NCI-H2196 treated with DMSO at 0.1 percent for 48 hours (cell line): ENCODE results near the gene FARP2.
"Not testable (repeated sequence)": the region's sequence is repeated elsewhere in the genome, so short reads cannot be mapped to it uniquely, and the experiment has no call there.

ENCODE experiments used
- DNase-seq: peaks from one replicate; lab custom pipeline; 2025; ENCODE audit not compliant: unreplicated experiment; lab: John Stamatoyannopoulos, UW

Gene FARP2

DNA sequence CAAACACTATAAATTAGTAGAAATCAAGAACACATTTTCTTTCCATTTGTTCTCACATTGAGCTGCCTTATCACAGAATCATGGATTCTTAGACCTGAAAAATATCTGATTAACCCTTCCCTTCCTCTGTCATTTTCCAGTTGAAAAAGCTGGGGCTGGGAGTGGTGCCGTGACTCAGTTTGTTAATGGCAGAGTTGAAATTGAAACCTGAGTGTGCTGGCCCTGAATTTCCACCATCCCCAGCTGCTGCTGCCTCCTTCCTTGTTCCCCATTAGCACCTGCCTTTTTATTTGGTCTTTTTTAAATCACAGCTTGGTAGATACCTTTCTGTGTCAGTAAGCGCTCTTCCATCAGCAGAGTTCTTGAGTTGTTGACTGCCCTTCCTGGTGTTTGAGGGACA is 10.6 kb downstream of the FARP2 start:
- DNase-seq = peak; percentile 36

DNA sequence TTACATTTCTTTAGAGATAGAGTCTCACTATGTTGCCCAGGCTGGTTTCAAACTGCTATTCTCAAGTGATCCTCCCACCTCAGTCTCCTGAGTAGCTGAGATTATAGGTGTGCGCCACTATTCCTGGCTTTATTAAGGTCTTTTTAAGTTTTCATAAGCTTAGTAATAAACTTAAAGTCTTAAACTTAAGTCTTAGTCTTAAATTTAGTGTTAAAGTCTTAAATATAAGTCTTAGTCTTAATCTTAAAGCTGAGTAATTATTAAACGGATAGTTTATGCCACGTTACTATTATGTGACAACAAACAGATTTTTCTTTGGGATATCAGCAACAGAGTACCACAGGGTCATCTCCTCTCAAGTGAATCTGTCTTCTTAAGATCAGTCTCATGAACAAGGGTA is 12.6 kb downstream of the FARP2 start:
- DNase-seq = no peak

DNA sequence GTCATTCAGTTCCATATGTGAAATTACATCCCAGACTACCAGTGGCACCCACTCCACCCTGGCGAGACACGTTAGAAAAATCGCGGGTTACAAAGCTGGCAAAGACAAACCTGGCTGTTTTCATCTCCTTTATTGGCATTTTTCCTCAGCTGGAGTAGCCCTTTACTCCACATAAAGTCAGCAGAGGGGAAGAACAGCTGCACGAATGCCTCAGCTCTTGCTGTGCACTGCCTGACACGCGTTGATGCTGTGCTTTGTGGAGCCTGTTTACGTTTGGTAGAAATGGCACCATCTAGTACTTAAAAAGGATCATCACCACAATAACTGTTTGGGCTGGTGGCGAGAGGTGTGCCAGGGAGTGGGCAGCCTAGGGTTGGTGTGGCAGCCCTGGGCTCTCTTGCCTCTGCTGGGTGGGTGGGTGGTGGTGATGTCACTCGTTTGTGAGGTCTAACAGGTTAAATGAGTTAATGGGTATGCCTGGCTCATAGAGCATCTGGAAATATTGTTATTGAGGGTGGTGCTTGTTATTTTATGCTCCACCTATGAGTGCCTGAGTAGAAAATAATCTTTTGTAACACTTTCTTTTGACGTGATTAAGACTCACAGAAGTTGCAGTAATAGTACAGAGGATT is 16.4 kb downstream of the FARP2 start:
- DNase-seq = no peak

DNA sequence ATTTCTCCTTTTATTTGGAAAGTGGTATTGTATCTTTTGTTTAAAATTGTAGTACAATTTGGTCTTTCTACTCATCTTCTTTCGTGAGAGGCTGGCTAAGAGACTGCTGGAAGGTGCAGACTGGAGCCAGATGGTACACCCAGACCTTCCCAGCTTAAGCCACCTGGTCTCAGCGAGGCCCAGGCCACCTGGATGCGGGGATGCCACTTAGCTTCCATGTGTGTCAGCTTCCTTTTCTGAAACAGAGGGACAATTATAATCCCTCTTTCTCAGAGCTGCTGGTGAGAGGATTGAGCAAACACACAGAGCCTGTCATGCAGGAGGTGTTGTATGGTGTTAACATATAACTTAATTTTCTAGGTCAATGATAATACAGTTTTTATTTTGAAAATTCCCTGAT is 17.4 kb downstream of the FARP2 start:
- DNase-seq = no peak

DNA sequence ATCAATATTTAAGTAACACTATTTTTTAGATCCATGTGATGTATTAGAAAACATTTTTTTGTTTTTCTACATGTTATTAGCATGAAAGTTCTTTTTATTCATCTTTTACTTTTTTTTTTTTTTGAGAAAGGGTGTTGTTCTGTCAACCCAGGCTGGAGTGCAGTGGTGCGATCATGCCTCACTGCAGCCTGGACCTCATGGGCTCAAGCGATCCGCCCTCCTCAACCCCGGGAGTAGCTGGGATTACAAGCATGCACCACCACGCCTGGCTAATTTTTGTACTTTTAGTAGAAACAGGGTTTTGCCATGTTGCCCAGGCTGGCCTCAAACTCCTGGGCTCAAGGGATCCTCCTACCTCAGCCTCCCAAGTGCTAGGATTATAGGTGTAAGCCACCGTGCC is 17.8 kb downstream of the FARP2 start:
- not testable (repeated sequence) for DNase-seq

DNA sequence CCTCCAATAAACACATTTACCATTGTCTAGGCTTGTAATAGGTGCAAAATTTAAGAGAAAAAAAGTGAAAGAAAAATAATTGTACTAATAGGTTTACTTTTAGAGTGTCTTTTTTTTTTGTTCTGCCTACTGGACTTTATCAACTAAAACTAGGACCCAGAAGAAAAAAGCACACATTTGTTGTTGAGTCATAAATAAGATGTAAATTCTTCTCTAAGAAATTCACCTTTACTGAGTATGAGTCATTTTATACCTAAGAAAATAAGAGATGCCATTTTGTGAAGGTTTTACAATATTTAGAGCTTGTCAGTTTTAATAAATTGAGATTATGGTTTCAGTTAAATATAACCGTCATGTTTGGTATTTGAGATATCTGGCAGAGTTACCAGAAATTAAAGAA is 19.2 kb downstream of the FARP2 start:
- no peak for DNase-seq

DNA sequence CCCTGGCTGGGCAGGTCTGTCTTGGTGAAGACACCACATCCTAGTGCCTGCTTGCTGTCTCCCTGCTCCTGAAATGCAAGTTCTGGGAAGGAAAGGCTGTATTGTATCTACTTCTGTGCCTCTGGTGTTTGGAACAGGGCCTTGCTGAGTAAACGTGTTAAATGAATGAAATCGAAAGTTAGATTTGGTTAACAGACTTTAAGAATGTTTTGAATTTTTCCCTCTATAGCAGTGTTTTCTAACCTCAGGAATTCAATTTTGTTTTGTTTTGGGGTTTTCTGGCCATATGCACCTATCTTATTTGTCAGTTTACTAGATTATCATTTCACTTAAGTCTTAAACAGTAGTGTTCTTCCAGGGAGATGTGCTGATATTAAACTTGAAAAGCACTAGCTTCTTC is 20.7 kb downstream of the FARP2 start:
- DNase-seq = no peak

DNA sequence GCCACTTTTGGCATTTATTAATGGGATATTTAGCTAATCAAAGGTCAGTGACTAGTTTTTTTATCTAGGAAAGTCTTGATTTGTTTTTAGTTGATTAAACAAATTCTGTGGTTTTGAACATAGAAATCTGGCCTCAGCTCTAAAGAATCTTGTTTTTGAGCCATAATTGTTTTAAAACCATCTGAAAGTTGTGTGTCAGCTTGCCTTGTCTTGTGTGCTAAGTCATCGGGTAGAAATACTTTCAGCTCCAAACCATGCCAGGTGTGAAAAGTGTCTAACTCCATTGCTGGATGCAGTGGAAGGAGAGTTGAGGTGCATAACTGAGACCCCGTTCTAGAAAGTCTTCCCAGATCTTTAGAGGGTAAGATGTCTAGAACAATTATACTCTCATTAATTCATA is 22.7 kb downstream of the FARP2 start:
- DNase-seq = no peak

DNA sequence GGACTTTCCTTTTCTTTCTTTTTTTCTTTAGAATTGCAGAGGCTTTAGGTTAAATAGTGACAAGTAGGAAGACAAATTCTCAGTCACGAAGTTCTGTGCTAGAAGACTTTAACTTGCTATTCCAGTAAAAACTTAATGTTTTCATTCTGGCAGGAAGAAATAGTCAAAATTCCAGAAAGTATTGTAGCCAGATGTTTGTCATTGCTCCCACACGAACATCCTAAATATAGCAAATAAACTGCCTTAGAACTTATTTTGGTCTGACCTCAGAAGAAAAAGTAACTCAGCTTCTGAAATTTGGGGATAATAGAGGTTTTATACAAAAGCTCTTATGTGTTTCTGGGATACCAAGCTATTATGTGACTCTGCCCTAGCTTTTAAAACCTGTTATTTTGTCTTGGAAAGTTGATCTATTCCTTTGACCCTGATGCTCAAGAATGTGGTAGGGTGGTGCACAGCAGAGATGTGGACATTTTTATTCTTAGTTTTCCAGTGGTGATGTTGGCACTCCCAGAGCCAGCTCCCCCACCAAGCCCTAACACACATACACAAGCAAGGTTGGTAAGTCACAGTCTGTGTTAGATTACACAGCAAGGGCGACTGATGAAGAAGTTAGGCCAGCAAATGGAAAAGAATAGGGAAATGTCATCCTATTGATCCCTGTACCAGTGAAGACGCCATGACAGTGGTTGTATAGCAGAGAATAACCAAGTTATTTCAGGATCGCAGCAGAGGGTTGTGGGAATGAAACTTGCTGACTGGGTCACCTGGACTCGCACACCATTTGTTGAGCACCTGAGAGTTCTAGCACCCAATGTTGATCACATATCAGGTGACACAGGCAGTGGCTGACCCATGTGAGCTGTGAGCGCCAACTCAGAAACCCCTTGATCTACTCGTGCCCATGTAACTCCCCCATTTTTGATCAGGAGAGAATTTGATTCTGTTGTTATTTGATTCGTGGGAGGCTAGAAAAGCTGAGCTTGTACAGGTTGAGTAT is 23.7 kb downstream of the FARP2 start:
- no peak for DNase-seq

DNA sequence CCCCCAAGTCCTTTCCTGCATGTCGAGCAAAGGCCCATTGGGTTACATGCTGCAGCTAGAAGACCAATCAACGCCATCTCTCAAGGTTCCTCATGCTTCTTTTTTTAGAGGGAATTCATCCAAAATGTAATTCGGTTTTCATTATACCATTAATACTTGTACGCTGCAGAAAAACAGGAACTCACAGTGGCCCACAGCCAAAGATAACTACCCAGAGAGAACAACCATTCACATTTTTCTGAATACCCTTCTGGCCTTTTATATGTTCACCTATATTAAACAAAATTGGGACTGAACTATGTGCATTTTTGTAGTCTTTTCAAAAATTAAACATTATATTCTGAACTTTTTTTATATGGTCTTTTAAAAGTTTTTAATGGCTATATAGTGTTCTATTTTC is 25.8 kb downstream of the FARP2 start:
- DNase-seq = no peak

DNA sequence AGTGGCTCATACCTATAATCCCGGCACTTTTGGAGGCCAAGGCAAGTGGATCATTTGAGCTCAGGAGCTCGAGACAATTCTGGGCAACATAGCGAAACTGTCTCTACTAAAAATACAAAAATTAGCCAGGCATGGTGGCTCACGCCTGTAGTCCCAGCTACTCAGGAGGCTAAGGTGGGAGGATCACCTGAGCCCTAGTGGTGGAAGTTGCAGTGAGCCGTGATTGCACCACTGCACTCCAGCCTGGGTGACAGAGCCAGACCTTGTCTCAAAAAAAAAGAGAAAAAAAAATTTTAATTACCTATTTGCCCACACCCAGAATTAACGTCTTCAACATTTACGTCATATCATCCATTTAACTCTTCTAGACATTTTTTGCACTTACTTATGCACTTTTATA is 29.4 kb downstream of the FARP2 start:
- DNase-seq = not testable (repeated sequence)

DNA sequence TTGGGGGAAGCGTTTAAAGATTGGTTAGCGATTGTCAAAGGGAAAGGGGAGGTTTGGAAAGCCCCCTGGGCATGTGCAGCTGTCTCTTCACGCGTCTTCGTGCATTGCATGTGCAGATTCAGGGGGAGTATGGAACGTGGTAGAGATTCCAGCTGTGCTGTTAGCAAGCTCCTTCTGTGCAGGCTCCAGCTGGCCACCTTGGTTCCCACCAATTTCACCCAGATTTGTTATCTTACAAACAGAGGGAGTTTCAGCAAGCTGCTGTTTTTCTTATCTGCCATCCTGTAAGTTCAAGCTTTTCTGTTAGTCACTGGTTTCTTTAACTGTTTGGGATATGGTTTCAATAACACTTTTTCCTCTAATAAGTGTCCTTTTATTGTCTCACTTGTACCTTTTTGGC is 30.4 kb downstream of the FARP2 start:
- DNase-seq = no peak

DNA sequence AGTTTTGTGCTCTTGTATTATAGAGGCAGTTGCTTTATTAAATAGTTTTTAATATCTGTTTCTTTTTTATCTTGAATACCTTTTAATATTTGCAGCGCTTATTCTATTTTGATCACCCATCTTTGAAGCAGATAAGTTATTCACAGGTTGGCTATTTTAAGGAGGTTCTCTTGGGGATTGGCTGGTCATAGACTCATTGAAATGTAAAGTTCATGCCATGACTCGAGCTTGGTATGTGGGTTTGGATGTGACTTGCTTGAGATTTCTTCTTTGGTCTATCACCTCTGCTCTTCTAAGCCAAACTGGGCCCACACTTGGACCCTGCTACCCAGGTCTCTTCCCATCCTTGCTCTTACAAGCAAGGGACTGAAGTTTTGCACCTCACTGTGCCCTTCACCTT is 33.6 kb downstream of the FARP2 start:
- DNase-seq = no peak

DNA sequence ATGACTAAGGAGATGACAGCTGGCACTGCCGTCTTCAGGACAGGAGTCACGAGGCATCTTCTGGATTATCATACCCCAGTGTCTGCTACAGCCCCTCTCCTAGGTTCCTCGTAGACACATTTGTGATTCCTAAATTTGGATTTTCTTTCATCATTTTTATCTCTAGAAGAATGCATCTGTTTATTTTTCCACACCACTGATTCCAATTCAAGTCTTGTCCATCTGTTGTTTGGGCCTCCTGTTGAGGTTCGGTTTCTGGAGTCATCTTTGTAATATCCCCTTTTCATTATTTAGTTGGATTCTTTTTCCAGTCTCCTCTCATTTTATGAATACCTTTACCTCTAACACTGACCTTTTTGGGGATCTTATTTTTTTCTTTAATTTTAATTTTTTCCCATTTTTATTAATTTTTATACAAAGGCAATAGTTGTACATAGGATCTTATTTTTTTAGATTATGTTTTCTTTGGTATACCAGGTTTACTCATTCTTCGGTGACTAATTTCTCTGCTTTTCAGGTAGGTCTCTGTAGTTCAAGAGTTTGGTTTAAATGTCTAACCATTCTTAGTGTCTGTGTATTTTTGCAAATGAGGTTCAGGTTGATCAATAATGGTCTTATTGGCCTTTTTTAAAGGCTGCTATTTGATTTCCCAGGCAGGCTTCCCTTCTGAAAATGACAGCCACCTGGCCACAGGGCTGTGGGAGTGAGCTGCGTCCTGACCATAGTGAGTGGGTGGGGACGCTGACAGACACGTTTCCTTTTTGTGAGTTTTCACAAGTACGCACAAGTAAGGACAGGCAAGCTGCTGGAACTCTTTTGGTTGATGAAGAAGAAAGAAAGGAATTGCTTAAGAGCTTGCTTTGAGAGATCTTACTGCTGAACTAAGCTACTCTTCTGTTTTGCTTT is 34.5 kb downstream of the FARP2 start:
- no peak for DNase-seq

DNA sequence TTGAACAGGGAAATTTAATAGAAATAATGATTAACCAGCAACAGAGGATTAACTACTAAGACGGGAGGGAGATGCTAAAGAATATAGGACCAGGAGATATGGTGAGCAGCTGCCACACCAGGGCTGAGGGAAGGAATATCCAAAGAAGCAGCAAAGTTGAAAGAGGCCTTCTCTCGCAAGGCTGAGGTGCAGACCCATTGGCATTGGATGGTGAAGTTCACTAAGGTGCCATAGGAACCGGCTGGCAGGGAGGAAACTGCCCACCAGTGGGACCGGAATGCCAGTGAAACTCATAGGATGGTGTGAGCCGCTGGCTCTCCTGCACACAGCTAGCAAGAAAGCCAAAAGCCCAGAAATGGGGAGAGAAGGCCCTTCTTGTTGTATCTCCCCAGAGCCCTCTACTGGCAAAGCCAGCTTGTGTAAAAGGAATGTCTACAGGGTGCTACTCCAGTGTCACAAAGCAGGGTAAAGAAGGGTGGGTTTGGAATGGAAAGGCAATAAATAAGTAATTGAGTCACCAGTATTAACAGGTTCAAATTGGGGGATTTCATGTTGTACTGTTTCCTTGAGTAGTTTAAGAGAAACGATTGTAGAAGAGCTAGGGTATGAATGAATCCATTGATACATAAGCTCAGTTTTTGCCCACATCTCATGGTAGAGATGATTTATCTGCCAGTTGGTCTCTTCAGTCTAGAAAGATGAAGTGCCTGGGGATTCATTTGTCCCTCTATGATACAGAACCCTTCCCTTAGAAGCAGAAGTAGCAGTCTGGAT is 36.0 kb downstream of the FARP2 start:
- DNase-seq = no peak

DNA sequence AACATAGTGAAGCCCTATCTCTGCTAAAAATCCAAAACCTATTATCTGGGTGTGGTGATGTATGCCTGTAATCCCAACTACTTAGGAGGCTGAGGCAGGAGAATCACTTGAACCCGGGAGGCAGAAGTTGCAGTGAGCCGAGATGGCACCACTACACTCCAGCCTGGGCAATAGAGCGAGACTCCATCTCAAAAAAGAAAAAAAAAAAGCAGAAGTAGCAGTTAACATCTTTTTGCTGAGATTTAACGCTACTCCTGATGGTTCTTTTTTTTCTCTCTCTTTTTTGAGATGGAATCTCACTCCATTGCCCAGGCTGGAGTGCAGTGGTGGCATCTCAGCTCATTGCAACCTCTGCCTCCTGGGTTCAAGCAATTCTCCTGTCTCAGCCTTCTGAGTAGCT is 36.7 kb downstream of the FARP2 start:
- DNase-seq = not testable (repeated sequence)

DNA sequence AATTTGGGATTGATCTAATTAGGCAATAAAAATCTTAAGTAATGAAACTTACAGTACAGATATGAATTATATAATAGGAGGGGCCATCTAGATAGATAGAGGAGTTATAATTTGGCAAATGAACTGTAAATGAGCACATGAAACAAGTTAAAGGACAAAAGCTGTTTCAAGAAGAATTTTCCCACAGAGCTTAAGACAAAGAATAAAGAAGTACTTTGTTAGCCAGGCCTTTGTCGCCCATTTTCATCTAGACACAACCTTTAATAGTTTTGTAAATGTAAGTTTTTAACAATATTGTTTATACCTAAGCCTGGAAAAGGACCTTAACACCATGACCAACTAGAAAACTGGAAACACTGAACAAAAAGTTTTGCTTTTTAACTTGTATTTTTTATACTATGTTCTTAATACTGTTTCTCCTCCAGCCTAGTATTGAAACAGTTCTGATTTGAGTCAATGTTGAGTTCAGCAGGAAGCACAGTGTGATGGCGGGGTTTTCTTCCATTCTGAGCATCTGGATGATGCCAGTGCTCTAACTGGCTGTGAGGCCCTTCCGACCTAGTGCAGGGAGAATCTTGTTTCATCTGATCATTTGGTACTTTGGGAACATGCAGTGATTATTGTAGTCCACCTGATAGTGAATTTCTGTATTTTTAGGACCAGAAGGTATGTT is 37.6 kb downstream of the FARP2 start:
- DNase-seq = no peak

DNA sequence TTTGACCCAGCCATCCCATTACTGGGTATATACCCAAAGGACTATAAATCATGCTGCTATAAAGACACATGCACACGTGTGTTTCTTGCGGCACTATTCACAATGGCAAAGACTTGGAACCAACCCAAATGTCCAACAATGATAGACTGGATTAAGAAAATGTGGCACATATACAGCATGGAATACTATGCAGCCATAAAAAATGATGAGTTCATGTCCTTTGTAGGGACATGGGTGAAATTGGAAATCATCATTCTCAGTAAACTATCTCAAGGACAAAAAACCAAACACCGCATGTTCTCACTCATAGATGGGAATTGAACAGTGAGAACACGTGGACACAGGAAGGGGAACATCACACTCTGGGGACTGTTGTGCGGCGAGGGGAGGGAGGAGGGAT is 40.7 kb downstream of the FARP2 start:
- not testable (repeated sequence) for DNase-seq

DNA sequence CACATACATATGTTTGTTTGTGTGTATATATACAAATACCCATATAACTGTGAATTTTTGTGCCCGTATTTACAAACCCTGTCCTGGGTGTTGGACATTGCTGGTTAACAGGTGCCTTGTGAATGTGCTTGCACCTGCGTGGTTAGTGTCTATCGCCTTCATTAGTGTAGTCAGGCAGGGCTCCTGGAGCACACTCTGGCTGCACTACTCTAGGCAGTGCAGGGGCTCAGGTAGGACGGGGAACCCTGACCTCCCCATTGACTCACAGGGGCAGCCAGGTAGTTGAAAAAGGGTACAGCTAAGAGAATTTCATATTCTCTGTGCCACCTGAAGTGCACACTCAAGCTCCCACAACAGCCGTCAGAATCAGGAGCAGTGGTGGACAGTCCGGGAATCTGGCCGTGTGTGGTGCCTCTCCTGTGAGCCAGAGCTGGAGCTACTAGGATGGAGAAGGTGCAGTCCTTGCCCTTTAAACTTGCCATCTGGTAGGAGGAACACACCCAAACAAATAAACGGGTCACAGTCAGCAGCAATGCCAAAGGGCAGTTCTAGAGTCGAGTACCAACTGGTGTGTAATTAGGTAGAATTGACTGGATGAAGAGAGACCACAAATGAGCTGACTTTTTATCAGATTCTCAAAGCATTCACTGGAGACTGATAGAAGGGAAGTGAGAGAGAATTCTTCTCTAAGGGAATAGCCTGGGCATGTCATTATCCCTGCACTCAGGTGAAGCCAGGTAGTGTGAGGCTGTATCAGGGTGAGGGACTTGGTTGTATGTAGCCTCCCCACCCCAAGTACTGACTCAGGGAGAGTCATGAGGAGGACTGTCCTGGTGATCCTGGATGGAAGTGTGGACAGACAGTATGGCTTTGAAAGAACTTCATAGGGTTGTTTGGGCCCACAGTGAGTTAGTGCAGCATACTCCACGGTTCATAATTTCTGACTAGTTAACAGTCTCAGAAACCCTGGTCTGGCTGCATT is 44.1 kb downstream of the FARP2 start:
- no peak for DNase-seq
